ENCODE measurements around the gene TCP1. TPM values are rescaled to one million over a fixed set of nuclear protein-coding genes. Genes with fewer than 3 reads are reported as not detected.
A peak's percentile ranks its signal among the peaks of the same experiment; 100 is the strongest.

The TCP1 gene
- total and polyA plus RNA-seq, 12 donors, result 59.0 to 290 (median 118) TPM

- no peaks in the 10 kb centered on the region for H3K9me3 ChIP-seq (replicated peaks in 1 of 3)
- intact Hi-C loops (cut with DNase I), result no loop called here
- peak overlapping the region in 4 of 5 donors; percentile 85 to 98 (median 89) for H3K27ac ChIP-seq
- peaks cover 0 to 33% of the 10 kb centered on the region in 2 donors for H3K36me3 ChIP-seq (replicated peaks in 1 of 2)
- no peaks in the 10 kb centered on the region for H3K27me3 ChIP-seq
- peak overlapping the region in 3 of 4 donors; percentile 20 to 85 (median 69) for H3K4me3 ChIP-seq
- peaks cover 19 to 43% of the 10 kb centered on the region in 2 donors for H3K4me1 ChIP-seq (replicated peaks in 1 of 2)
- TF ChIP-seq POLR2A (IDR thresholded peaks at IDR 0.05) (no peak), CTCF (IDR thresholded peaks at IDR 0.05) (no peak)
- peak in 1 of 7 donors; percentile 27 for DNase-seq
- WGBS, 4 donors, result 15 to 30% (median 16%) methylated on average over 11 to 18 of the region's 18 CpGs
These were observed 1.7 kb upstream of the TCP1 start for GRCh38 chr6:159790956-159791598.

- peak within 1 kb of the TSS; percentile 59 to 89 (median 76) for H3K4me3 ChIP-seq
- no peaks in the 10 kb centered on the region for H3K27me3 ChIP-seq
- intact Hi-C loops (cut with DNase I), result no loop called here
- H3K9me3 ChIP-seq (replicated peaks in 1 of 3), result no peaks in the 10 kb centered on the region
- peaks cover 19 to 43% of the 10 kb centered on the region in 2 donors for H3K4me1 ChIP-seq (replicated peaks in 1 of 2)
- H3K27ac ChIP-seq, result peak within 1 kb of the TSS; percentile 85 to 98 (median 92)
- peak; percentile 89 to 98 (median 97) for DNase-seq
- 0 to 1% (median 0%) methylated on average over 28 to 56 of the region's 56 CpGs for WGBS, 4 donors
- H3K36me3 ChIP-seq (replicated peaks in 1 of 2), result peaks cover 0 to 40% of the 10 kb centered on the region in 2 donors
- peak in 1 of 6 experiments; percentile 11 for TF ChIP-seq CTCF (IDR thresholded peaks at IDR 0.05)
- TF ChIP-seq POLR2A (IDR thresholded peaks at IDR 0.05), result peak; percentile 41 to 70
These were observed 950 bp upstream of the TCP1 start, which contains the start of gene MRPL18 for GRCh38 chr6:159790149-159790955. MRPL18 (plus strand) TSS chr6:159790467; CDS start chr6:159790588, 121 bp downstream.

- Histone ChIP-seq H3K36me3 (replicated peaks in 1 of 2) (peaks cover 0 to 55% of the 10 kb centered on the region in 2 donors), H3K27me3 (no peaks in the 10 kb centered on the region), H3K27ac (peak overlapping the region; percentile 45 to 98 (median 85)), H3K4me3 (peak overlapping the region; percentile 43 to 89 (median 76)), H3K9me3 (replicated peaks in 1 of 3) (no peaks in the 10 kb centered on the region), H3K4me1 (replicated peaks in 1 of 2) (peaks cover 19 to 43% of the 10 kb centered on the region in 2 donors)
- intact Hi-C loops (cut with DNase I), result loop anchor here in 1 of 2 donors (10.0 kb wide), 1 partner anchor 104 kb away; no protein-coding TSS in a partner anchor
- DNase-seq, result peak; percentile 57 to 89 (median 73)
- WGBS, 4 donors, result 0 to 1% (median 0%) methylated on average over 20 to 60 of the region's 60 CpGs
- no peak for TF ChIP-seq CTCF (IDR thresholded peaks at IDR 0.05)
- TF ChIP-seq POLR2A (IDR thresholded peaks at IDR 0.05), result peak in 1 of 2 donors; percentile 55
These were observed 537 bp downstream of the TCP1 start for GRCh38 chr6:159788753-159789376.
